ENCODE results near the gene HACD3.

The HACD3 gene

DNA sequence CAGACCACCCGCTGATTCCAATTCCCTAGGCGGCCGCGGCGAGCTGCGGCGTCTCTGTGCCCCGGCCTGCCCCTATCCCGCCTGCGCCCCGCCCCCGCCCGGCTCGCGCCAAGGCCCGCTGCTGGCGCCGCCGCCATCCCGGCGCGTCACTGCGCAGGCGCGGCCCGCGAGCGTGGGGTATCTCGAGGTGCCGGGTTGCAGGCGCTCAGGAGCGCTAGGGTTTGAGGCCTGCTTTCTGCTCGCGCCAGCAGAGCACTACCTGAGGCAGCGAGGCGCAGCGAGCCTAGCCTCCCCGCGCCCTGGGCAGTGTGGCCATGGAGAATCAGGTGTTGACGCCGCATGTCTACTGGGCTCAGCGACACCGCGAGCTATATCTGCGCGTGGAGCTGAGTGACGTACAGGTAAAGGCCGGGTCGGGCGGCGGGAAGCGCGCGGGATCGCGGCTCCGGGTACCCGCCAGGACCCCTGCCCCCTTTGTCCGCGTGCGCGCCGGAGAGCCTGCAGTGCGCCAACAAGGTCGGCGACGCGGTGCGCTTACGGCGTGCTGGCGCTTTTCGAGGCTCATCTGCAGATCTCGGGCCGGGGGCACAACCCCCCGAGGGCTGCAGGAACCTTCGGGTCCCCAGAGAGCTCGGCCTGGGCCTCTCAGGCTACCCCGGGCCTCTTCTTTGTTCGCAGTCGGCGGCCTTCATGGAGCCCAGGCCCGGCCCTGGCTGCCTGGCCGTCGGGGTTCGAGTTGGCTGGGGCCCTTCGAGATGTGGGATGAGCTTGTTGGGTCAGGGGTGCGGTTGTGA, at the start of gene HACD3:
TSS of gene HACD3 (plus strand) at position 146 of the 794 bp plus-strand sequence. CDS start at position 315, 169 bp downstream.
- peak; percentile 96 for DNase-seq (ENCODE audit: extremely low spot score, insufficient read length, low read depth)

DNA sequence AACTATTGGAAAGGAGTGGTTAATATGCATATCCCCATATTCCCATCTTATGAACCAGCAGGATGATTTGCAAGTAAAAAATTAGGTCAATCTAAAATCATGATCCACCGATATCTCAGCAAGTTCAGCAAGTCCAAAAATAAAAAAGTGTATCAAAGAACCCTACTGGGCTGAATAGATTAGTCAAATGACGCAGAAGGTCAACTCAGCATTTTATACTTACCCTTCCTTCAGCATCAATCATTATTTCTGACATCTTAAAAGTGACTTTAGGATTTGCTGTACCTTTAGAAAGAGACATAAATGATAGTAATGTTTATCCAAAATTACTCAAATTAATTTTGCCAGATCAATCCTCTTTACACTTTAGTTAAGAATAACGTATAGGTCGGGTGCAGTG, 45.4 kb upstream of the HACD3 start:
- DNase-seq (ENCODE audit: extremely low spot score, insufficient read length, low read depth) = no peak
- no peak for FAIRE-seq

More for the DNA sequence above, at the start of gene HACD3:
- FAIRE-seq = peak; percentile 86

GRCh38 chr15:65494076-65494475, 36.2 kb upstream of the HACD3 start:
- no peak for FAIRE-seq
- DNase-seq (ENCODE audit: extremely low spot score, insufficient read length, low read depth) = no peak

DNA sequence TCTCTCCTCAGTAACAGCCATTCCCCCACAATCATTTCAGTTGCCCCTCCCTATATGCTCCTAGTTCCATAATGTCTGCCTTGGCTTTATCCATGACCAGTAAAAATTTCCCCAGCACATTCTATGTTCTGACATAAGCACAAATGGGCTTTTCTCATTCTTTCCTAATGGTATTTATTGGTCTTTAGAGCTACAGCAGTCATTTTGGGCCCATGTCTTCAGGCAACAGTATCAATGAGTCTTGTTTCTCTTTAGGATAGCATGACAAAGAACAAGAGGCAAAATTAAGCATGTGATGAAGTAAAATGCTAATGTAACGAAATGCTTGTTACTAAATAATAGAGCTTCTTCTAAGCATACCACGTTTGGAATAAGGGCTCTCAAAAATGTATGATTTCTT, 20.9 kb upstream of the HACD3 start:
- FAIRE-seq = no peak
- DNase-seq (ENCODE audit: extremely low spot score, insufficient read length, low read depth) = no peak

DNA sequence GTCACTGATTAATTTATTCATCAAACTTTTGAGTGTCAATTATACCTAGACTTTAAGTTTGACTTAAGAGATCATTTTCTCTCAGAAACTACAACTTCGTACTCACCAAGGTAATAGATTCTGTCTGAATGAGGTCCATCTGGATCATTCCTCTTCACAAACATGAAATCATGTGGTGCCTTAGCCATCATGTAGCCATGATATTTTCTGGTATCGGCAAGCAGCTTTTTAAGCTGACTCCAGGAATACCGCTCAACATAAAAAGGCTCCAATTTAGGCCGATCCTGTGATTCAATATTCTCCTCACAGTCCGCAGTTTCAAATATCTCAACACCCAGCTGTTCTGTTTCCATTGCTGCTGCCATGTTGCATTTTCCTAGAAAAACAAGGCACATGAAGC, 18.1 kb upstream of the HACD3 start:
- DNase-seq (ENCODE audit: extremely low spot score, insufficient read length, low read depth) (no peak), FAIRE-seq (no peak)

GRCh38 chr15:65512807-65513416, 17.4 kb upstream of the HACD3 start:
- peak; percentile 31 for FAIRE-seq
- no peak for DNase-seq (ENCODE audit: extremely low spot score, insufficient read length, low read depth)

DNA sequence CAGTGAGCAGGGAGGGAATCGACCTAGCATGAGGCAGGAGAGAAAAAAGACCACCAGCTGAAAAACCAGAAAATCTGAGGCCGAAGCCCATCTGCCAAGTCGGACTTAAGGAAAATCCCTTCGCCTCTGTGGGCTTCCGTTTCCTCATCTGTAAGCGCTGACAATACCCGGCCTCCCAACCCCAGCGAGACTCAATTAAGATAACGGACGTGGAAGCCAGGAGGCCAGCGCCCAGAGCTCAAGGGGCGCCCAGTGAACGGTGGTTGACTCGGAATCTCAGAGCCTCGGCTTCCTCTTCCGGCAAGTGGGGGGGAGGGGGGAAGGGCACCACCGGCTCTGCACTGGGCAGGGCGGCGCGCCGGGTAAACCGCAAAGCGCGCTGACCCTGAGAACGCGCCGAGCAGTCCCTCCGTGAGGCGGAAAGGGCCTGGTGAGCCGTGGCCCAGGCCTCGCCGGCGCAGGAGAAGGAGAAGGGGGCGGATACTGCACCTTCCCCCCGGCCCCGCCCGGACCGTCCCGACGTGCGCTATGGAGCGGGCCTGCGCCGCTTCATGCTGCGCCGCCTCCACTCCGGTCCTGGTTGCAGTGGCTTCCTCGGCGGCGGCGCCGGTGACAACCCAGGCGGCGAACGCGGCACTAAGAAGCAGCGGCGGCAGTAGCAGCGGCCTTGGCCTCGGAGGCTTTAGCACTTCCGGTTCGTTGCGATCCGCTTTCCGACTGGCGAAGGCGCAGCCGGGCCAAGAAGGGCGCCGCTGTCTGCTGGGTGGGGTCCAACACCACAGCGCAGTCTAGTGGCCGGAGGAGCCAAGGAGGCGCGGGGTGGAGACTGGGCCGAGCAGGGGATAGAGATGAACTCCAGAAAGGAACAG, 13.0 kb upstream of the HACD3 start, which contains the start of gene DPP8:
TSS of gene DPP8 (minus strand) at position 693 of the 869 bp plus-strand sequence. CDS start 5,136 bp downstream, outside the sequence.
- DNase-seq (ENCODE audit: extremely low spot score, insufficient read length, low read depth) (peak; percentile 85), FAIRE-seq (peak; percentile 86)

DNA sequence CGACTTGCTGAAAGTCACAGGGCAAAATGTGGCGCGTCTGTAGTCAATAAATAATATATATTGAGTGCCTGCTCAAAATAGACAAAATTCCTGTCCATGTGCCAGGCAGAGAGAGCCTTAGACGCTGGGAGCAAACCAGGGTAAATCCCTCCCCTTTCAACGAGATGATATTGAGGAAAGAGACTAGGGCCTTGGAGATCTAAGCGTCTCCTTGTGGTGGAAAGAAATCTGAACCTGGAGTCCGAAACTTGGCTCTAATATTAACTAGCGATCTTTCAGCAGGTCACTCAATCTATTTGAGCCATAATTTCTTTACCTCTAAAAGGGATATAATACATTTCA, 12.4 kb upstream of the HACD3 start:
- DNase-seq (ENCODE audit: extremely low spot score, insufficient read length, low read depth) (no peak), FAIRE-seq (no peak)

- no peak for FAIRE-seq
These were observed 11.5 kb upstream of the HACD3 start for GRCh38 chr15:65518633-65519285.

DNA sequence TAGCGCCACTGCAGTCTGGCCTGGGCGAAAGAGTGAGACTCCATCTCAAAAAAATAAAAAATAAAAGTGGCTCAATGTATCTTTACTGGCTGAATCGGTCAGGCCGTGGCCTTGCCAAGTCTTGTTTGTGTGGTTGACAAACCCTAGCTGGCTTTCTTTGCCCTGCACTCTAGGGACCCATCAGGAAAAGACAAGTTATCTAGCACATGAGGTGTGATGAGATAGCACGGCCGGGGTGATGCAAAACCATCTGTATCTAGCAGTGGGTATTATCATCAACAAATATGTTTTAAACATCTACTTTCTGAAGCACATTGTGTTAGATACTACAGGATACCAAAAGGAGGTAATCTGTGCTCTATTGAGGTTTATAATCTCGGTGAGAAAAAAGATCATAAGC, 8.9 kb upstream of the HACD3 start:
- DNase-seq (ENCODE audit: extremely low spot score, insufficient read length, low read depth) = no peak
- FAIRE-seq = no peak

More at GRCh38 chr15:65518633-65519285, 11.5 kb upstream of the HACD3 start:
- DNase-seq (ENCODE audit: extremely low spot score, insufficient read length, low read depth) = no peak

GRCh38 chr15:65524226-65524625, 6.0 kb upstream of the HACD3 start:
- no peak for DNase-seq (ENCODE audit: extremely low spot score, insufficient read length, low read depth)
- FAIRE-seq = no peak

DNA sequence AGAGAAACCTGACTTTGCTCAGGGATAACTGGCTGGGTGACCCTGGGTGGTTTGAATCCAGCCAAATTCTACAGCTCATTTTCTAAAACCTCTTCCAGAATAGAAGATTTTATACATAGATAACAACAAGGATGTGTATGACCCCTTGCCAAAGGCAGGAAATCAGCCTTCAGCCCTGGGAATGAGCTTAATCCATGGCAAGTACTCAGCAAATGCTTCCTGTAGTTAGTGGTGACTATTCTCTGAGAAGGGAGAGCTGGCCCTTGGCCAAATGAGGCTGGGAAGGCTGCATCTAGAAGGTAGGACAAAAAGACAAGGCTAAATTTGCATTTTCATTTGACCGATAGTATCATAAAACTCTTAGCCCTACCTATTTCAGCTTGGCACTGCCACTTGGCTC, 4.6 kb upstream of the HACD3 start:
- DNase-seq (ENCODE audit: extremely low spot score, insufficient read length, low read depth) (no peak), FAIRE-seq (no peak)

- no peak for FAIRE-seq
- DNase-seq (ENCODE audit: extremely low spot score, insufficient read length, low read depth) = no peak
These were observed 1.7 kb upstream of the HACD3 start for GRCh38 chr15:65528461-65529060.

- FAIRE-seq (peak; percentile 18), DNase-seq (ENCODE audit: extremely low spot score, insufficient read length, low read depth) (no peak)
These were observed 423 bp upstream of the HACD3 start for GRCh38 chr15:65529762-65530317.

- DNase-seq (ENCODE audit: extremely low spot score, insufficient read length, low read depth) = no peak
- FAIRE-seq = no peak
These were observed 2.4 kb downstream of the HACD3 start for GRCh38 chr15:65532738-65533051.

- DNase-seq (ENCODE audit: extremely low spot score, insufficient read length, low read depth) = no peak
- FAIRE-seq = no peak
These were observed 2.9 kb downstream of the HACD3 start for GRCh38 chr15:65533057-65533756.

DNA sequence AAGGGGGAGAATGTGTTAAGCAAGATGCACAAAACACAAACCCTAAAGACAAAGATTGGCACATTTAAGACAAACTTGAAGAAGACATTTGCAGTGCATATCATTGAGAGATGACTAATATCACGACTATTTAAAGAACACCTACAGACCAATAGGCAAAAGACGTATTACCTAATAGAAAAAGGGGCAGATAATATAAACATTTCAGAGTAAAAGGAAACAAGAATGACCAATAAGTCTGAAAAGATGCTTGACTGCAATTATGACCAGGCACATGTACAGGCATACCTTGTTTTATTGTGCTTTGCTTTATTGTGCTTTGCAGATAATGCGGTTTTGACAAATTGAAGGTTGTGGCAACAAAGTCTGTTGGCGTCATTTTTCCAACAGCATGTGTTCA, 4.9 kb downstream of the HACD3 start:
- DNase-seq (ENCODE audit: extremely low spot score, insufficient read length, low read depth) = no peak

GRCh38 chr15:65540314-65540713, 10.1 kb downstream of the HACD3 start:
- FAIRE-seq (no peak), DNase-seq (ENCODE audit: extremely low spot score, insufficient read length, low read depth) (no peak)

More for the DNA sequence above, 4.9 kb downstream of the HACD3 start:
- FAIRE-seq = no peak

- DNase-seq (ENCODE audit: extremely low spot score, insufficient read length, low read depth) (no peak), FAIRE-seq (no peak)
These were observed 11.1 kb downstream of the HACD3 start for GRCh38 chr15:65541231-65541820.

All from GM18507 (cell line).